HG02642 (cell line): ENCODE measurements around the gene MAP1LC3B2.

ENCODE experiments used
- ATAC-seq: cut with Tn5 transposase; IDR thresholded peaks from one replicate; pipeline ENCODE4 v1.9.1; 2021; ENCODE audit warnings: mild to moderate bottlenecking; ENCODE audit not compliant: unreplicated experiment, poor library complexity

Gene MAP1LC3B2

GRCh38 chr12:116609319-116610114 is 50.3 kb downstream of the MAP1LC3B2 start:
- ATAC-seq: no peak

- no peak for ATAC-seq
Observed at GRCh38 chr12:116610971-116611541, 51.9 kb downstream of the MAP1LC3B2 start.

- no peak for ATAC-seq
Observed at GRCh38 chr12:116612436-116612835, 53.3 kb downstream of the MAP1LC3B2 start.

- ATAC-seq: no peak
Observed at GRCh38 chr12:116613256-116613655, 54.1 kb downstream of the MAP1LC3B2 start.

- no peak for ATAC-seq
Observed at GRCh38 chr12:116614194-116614915, 55.2 kb downstream of the MAP1LC3B2 start.

GRCh38 chr12:116615141-116615861 is 56.1 kb downstream of the MAP1LC3B2 start:
- no peak for ATAC-seq

GRCh38 chr12:116616536-116617248 is 57.5 kb downstream of the MAP1LC3B2 start:
- ATAC-seq: no peak

- no peak for ATAC-seq
Observed at GRCh38 chr12:116619246-116619645, 60.1 kb downstream of the MAP1LC3B2 start.

GRCh38 chr12:116620124-116620491 is 60.9 kb downstream of the MAP1LC3B2 start:
- ATAC-seq: no peak

GRCh38 chr12:116620492-116621191 is 61.5 kb downstream of the MAP1LC3B2 start:
- no peak for ATAC-seq

GRCh38 chr12:116621194-116621593 is 62.0 kb downstream of the MAP1LC3B2 start:
- ATAC-seq: no peak

- ATAC-seq: no peak
Observed at GRCh38 chr12:116624516-116624915, 65.3 kb downstream of the MAP1LC3B2 start.

- no peak for ATAC-seq
Observed at GRCh38 chr12:116626153-116626552, 67.0 kb downstream of the MAP1LC3B2 start.
